Naive thymus-derived CD8-positive, alpha-beta T cell (primary cell): ENCODE measurements around the gene MYRF. TPM values are rescaled to one million over a fixed set of nuclear protein-coding genes. Genes with fewer than 3 reads are reported as not detected.

ENCODE experiments used
- ATAC-seq, 2 donors: fragments of 150-1000 bp; cut with Tn5 transposase in 1 of 2; sonication (Bioruptor Pico), chemical (Tn5 transposase) in 1 of 2; 1 replicate in 1 of 2; 2 replicates in 1 of 2; pipeline ENCODE4 v1.10.0; 2021; ENCODE audit warnings: mild to moderate bottlenecking in 2 of 2, moderate library complexity in 2 of 2
- POLR2A ChIA-PET: fragments of 350-600 bp; sonication (Branson Sonifier 250); formaldehyde crosslinking; loops from one replicate; lab custom pipeline; 2021; ENCODE audit warnings: antibody characterized with exemption; lab: Charles Lee
- DNase-seq, 10 donors: peaks; one replicate each; pipeline versions ENCODE4 v3.0.0 to v3.0.0-alpha.2; 2020 to 2022
- H3K27ac Mint-ChIP-seq, 10 donors: one replicate each; pipeline ENCODE4 v1.8.0; 2020 to 2022; ENCODE audit warnings: mild to moderate bottlenecking in 10 of 10, mixed read lengths in 10 of 10, moderate library complexity in 4 of 10, inconsistent platforms in 1 of 10
- H3K27me3 Mint-ChIP-seq, 5 donors: one replicate each; pipeline ENCODE4 v1.8.0; 2021 to 2022; ENCODE audit warnings: mixed read lengths in 5 of 5
- H3K36me3 Mint-ChIP-seq, 3 donors: one replicate each; pipeline ENCODE4 v1.8.0; 2020 to 2022; ENCODE audit warnings: mixed read lengths in 3 of 3, mild to moderate bottlenecking in 2 of 3, inconsistent platforms in 1 of 3
- H3K4me1 Mint-ChIP-seq, 4 donors: one replicate each; pipeline ENCODE4 v1.8.0; 2021 to 2022; ENCODE audit warnings: mixed read lengths in 4 of 4
- H3K4me3 Mint-ChIP-seq, 10 donors: one replicate each; pipeline ENCODE4 v1.8.0; 2020 to 2022; ENCODE audit warnings: mild to moderate bottlenecking in 10 of 10, mixed read lengths in 10 of 10, moderate library complexity in 6 of 10, inconsistent platforms in 1 of 10
- H3K9me3 Mint-ChIP-seq, 9 donors: one replicate each; pipeline ENCODE4 v1.8.0; 2020 to 2022; ENCODE audit warnings: mixed read lengths in 9 of 9, mild to moderate bottlenecking in 3 of 9, inconsistent platforms in 1 of 9, moderate library complexity in 1 of 9
- polyA plus RNA-seq, 3 donors: library from polyadenylated mRNA; unstranded; fragments of 300-500 nt; fragmentation: Illumina TruSeq; gene quantifications; one replicate each; pipeline ENCODE4 v1.2.3, GENCODE V29; 2021
- total RNA-seq, 8 experiments: library from RNA in 2 of 8; stranded (reverse) in 2 of 8; gene quantifications; one replicate each; pipeline ENCODE4 v1.2.3 and lab custom pipeline; 2021 to 2026

MYRF gene
- total and polyA plus RNA-seq, 5 experiments from 2014 or later, result 0.26 to 0.68 (median 0.49) TPM; not detected in 1

- DNase-seq (no peak), ATAC-seq (no peak)
- H3K27ac Mint-ChIP-seq, result peak overlapping the region in 1 of 10 donors; percentile 52
- H3K36me3 Mint-ChIP-seq, result peaks cover 0 to 3% (median 0%) of the 10 kb centered on the region in 3 donors
- H3K9me3 Mint-ChIP-seq, result peaks cover 0 to 2% (median 0%) of the 10 kb centered on the region in 9 donors
- peak overlapping the region in 8 of 10 donors; percentile 4 to 88 (median 18) for H3K4me3 Mint-ChIP-seq
- H3K4me1 Mint-ChIP-seq, result peaks cover 23 to 76% (median 42%) of the 10 kb centered on the region in 4 donors
- POLR2A ChIA-PET, result no interaction called here
- peaks cover 11 to 59% (median 19%) of the 10 kb centered on the region in 5 donors for H3K27me3 Mint-ChIP-seq
Measured at GRCh38 chr11:61830237-61831105, 78.0 kb downstream of the MYRF start.

- H3K27me3 Mint-ChIP-seq, result peaks cover 11 to 45% (median 17%) of the 10 kb centered on the region in 5 donors
- H3K4me3 Mint-ChIP-seq, result no peak overlapping the region
- POLR2A ChIA-PET, result no interaction called here
- H3K9me3 Mint-ChIP-seq, result peaks cover 0 to 2% (median 0%) of the 10 kb centered on the region in 9 donors
- no peak for ATAC-seq
- H3K27ac Mint-ChIP-seq, result peak overlapping the region in 2 of 10 donors; percentile 49 to 73
- H3K36me3 Mint-ChIP-seq, result peaks cover 0 to 3% (median 0%) of the 10 kb centered on the region in 3 donors
- peaks cover 24 to 76% (median 44%) of the 10 kb centered on the region in 4 donors for H3K4me1 Mint-ChIP-seq
- no peak for DNase-seq
Measured at GRCh38 chr11:61832207-61832606, 79.8 kb downstream of the MYRF start.

GRCh38 chr11:61832754-61833153 lies 80.3 kb downstream of the MYRF start:
- Mint-ChIP-seq H3K27me3 (peaks cover 11 to 43% (median 17%) of the 10 kb centered on the region in 5 donors), H3K9me3 (peaks cover 0 to 2% (median 0%) of the 10 kb centered on the region in 9 donors), H3K36me3 (peaks cover 0 to 3% (median 0%) of the 10 kb centered on the region in 3 donors), H3K27ac (peak overlapping the region in 3 of 10 donors; percentile 52 to 91 (median 77)), H3K4me3 (peak overlapping the region in 1 of 10 donors; percentile 37), H3K4me1 (peaks cover 24 to 70% (median 43%) of the 10 kb centered on the region in 4 donors)
- ATAC-seq, result no peak
- POLR2A ChIA-PET, result no interaction called here
- DNase-seq, result no peak

- peak in 2 of 10 donors; percentile 45 to 49 for DNase-seq
- H3K9me3 Mint-ChIP-seq, result peaks cover 0 to 2% (median 0%) of the 10 kb centered on the region in 9 donors
- peak overlapping the region in 4 of 10 donors; percentile 48 to 84 (median 75) for H3K4me3 Mint-ChIP-seq
- POLR2A ChIA-PET, result interaction anchor here (0.9 kb wide), 1 partner anchor 19 kb away, joined by 3 read pairs; no protein-coding TSS in a partner anchor
- peaks cover 24 to 63% (median 38%) of the 10 kb centered on the region in 4 donors for H3K4me1 Mint-ChIP-seq
- peak overlapping the region in 6 of 10 donors; percentile 22 to 91 (median 86) for H3K27ac Mint-ChIP-seq
- ATAC-seq, result peak in 1 of 2 donors; percentile 17
- H3K36me3 Mint-ChIP-seq, result peaks cover 0 to 3% (median 0%) of the 10 kb centered on the region in 3 donors
- H3K27me3 Mint-ChIP-seq, result peaks cover 11 to 42% (median 16%) of the 10 kb centered on the region in 5 donors
Measured at GRCh38 chr11:61833471-61833870, 81.0 kb downstream of the MYRF start.

GRCh38 chr11:61833926-61834277 lies 81.5 kb downstream of the MYRF start:
- peaks cover 0 to 3% (median 0%) of the 10 kb centered on the region in 3 donors for H3K36me3 Mint-ChIP-seq
- peaks cover 11 to 40% (median 16%) of the 10 kb centered on the region in 5 donors for H3K27me3 Mint-ChIP-seq
- peak overlapping the region in 9 of 10 donors; percentile 53 to 91 (median 84) for H3K27ac Mint-ChIP-seq
- peak overlapping the region in 8 of 10 donors; percentile 22 to 84 (median 59) for H3K4me3 Mint-ChIP-seq
- no peak for ATAC-seq
- peaks cover 22 to 59% (median 36%) of the 10 kb centered on the region in 4 donors for H3K4me1 Mint-ChIP-seq
- peaks cover 0 to 2% (median 0%) of the 10 kb centered on the region in 9 donors for H3K9me3 Mint-ChIP-seq
- POLR2A ChIA-PET, result interaction anchor here (0.9 kb wide), 1 partner anchor 19 kb away, joined by 3 read pairs; no protein-coding TSS in a partner anchor
- no peak for DNase-seq

- DNase-seq (peak in 7 of 10 donors; percentile 24 to 65 (median 38)), ATAC-seq (peak; percentile 95 to 97)
- Mint-ChIP-seq H3K4me1 (peaks cover 17 to 55% (median 31%) of the 10 kb centered on the region in 4 donors), H3K9me3 (peaks cover 0 to 2% (median 0%) of the 10 kb centered on the region in 9 donors), H3K27me3 (peaks cover 11 to 36% (median 16%) of the 10 kb centered on the region in 5 donors), H3K4me3 (peak overlapping the region in 8 of 10 donors; percentile 22 to 84 (median 59)), H3K27ac (peak overlapping the region in 7 of 10 donors; percentile 71 to 91 (median 87)), H3K36me3 (peaks cover 0 to 3% (median 2%) of the 10 kb centered on the region in 3 donors)
- POLR2A ChIA-PET, result interaction anchor here (0.9 kb wide), 1 partner anchor 20 kb away, joined by 3 read pairs; no protein-coding TSS in a partner anchor
Measured at GRCh38 chr11:61834278-61835048, 82.0 kb downstream of the MYRF start.

- DNase-seq (no peak), ATAC-seq (no peak)
- Mint-ChIP-seq H3K4me3 (peak overlapping the region in 1 of 10 donors; percentile 5), H3K27ac (peak overlapping the region in 2 of 10 donors; percentile 66 to 72), H3K27me3 (peaks cover 0 to 20% (median 5%) of the 10 kb centered on the region in 5 donors), H3K9me3 (peaks cover 0 to 2% (median 0%) of the 10 kb centered on the region in 9 donors), H3K36me3 (peaks cover 0 to 3% (median 2%) of the 10 kb centered on the region in 3 donors), H3K4me1 (peaks cover 15 to 41% (median 27%) of the 10 kb centered on the region in 4 donors)
- POLR2A ChIA-PET, result no interaction called here
Measured at GRCh38 chr11:61836193-61836592, 83.8 kb downstream of the MYRF start.

- Mint-ChIP-seq H3K36me3 (peaks cover 1 to 5% (median 2%) of the 10 kb centered on the region in 3 donors), H3K27ac (no peak overlapping the region), H3K9me3 (peaks cover 0 to 2% (median 0%) of the 10 kb centered on the region in 9 donors), H3K4me3 (no peak overlapping the region), H3K27me3 (peaks cover 0 to 10% (median 0%) of the 10 kb centered on the region in 5 donors), H3K4me1 (peaks cover 13 to 32% (median 30%) of the 10 kb centered on the region in 4 donors)
- ATAC-seq (no peak), DNase-seq (no peak)
- POLR2A ChIA-PET, result interaction anchor here (0.5 kb wide), 1 partner anchor 45 kb away, joined by 5 read pairs; no protein-coding TSS in a partner anchor
Measured at GRCh38 chr11:61837411-61838005, 85.1 kb downstream of the MYRF start.

Other genes with a start within 250 kb of the MYRF start
- not detected for gene LRRC10B, start 243.9 kb upstream of the MYRF start, total RNA-seq
- gene LRRC10B, start 243.9 kb upstream of the MYRF start, polyA plus RNA-seq, result not detected
- not detected for gene SYT7, start 171.6 kb upstream of the MYRF start, total RNA-seq
- gene SYT7, start 171.6 kb upstream of the MYRF start, polyA plus RNA-seq, result under 1 TPM in 1 of 3 donors, not detected in 2; 0.06 TPM
- under 1 TPM; 0.08 to 0.13 TPM for gene DAGLA, start 72.2 kb upstream of the MYRF start, total RNA-seq
- not detected for gene DAGLA, start 72.2 kb upstream of the MYRF start, polyA plus RNA-seq
- 10 to 100 TPM; 84.4 to 87.7 TPM for gene TMEM258, start 40.0 kb downstream of the MYRF start, total RNA-seq
- 100 to 1,000 TPM; 205 to 256 (median 225) TPM for gene TMEM258, start 40.0 kb downstream of the MYRF start, polyA plus RNA-seq
- 1 to 10 TPM; 8.3 to 8.6 TPM for gene FEN1, start 40.3 kb downstream of the MYRF start, total RNA-seq
- gene FEN1, start 40.3 kb downstream of the MYRF start, polyA plus RNA-seq, result 10 to 100 TPM in 2 of 3 donors, 1 to 10 TPM in 1; 10.0 to 13.1 (median 10.2) TPM
- gene FADS1, start 64.4 kb downstream of the MYRF start, total RNA-seq, result under 1 TPM; 0.55 to 0.60 TPM
- gene FADS1, start 64.4 kb downstream of the MYRF start, polyA plus RNA-seq, result 1 to 10 TPM in 2 of 3 donors, not detected in 1; 1.7 to 4.7 TPM
- gene FADS2, start 75.7 kb downstream of the MYRF start, total RNA-seq, result not detected
- gene FADS2, start 75.7 kb downstream of the MYRF start, polyA plus RNA-seq, result 1 to 10 TPM in 2 of 3 donors, under 1 TPM in 1; 0.06 to 9.6 (median 4.2) TPM
- gene FADS3, start 138.9 kb downstream of the MYRF start, total RNA-seq, result 1 to 10 TPM; 5.1 to 5.7 TPM
- 1 to 10 TPM in 2 of 3 donors, under 1 TPM in 1; 0.33 to 1.5 (median 1.2) TPM for gene FADS3, start 138.9 kb downstream of the MYRF start, polyA plus RNA-seq
- gene RAB3IL1, start 164.9 kb downstream of the MYRF start, total RNA-seq, result under 1 TPM; 0.23 to 0.82 TPM
- not detected for gene RAB3IL1, start 164.9 kb downstream of the MYRF start, polyA plus RNA-seq
- gene BEST1, start 197.7 kb downstream of the MYRF start, total RNA-seq, result under 1 TPM in 1 of 2 experiments, not detected in 1; 0.08 TPM
- 1 to 10 TPM in 1 of 3 donors, under 1 TPM in 2; 0.43 to 1.0 (median 0.66) TPM for gene BEST1, start 197.7 kb downstream of the MYRF start, polyA plus RNA-seq
- gene FTH1, start 215.0 kb downstream of the MYRF start, total RNA-seq, result 100 to 1,000 TPM; 571 to 598 TPM
- 1,000 to 10,000 TPM; 1,933 to 2,491 (median 2,221) TPM for gene FTH1, start 215.0 kb downstream of the MYRF start, polyA plus RNA-seq